CD4-positive, alpha-beta T cell treated with Interleukin-2 at 100 ng/mL for 4 hours (primary cell): ENCODE measurements around the gene CBFA2T3.

Experiments used
- DNase-seq: peaks from one replicate; pipeline ENCODE4 v3.0.0-alpha.2; 2020; ENCODE audit warnings: low spot score

The CBFA2T3 gene

DNA sequence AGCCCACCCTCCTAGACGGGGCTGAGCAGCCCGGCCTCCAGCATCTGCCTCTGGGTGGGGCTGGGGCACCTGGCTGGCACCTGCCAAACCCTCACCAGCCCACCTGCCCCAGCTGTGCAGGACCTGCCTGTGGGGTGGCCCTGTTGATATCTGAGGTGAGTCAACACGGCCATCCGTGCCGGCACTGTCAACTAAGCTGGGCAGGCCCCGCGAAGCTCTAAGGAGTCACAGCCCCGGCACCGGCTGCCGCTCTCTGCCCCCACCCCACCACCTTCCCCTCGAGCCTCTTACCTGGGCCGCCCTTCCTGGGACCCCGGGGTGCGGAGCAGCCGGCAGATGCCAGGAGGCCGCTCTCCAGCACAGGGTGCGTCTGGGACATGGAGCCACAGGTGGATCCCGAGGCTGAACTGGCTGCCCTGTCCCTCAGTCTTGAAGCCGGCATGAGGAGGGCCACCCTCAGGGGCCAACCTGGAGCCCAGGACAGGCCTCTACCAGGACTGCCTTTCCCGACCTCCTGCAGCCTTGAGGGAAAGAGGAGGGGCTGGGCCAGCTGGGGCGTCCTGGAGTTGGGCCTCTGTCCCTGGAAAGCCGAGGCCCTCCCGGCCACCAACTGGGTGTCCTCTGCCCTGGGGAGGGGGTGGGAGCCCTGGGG lies 515 bp downstream of the CBFA2T3 start:
- no peak for DNase-seq

DNA sequence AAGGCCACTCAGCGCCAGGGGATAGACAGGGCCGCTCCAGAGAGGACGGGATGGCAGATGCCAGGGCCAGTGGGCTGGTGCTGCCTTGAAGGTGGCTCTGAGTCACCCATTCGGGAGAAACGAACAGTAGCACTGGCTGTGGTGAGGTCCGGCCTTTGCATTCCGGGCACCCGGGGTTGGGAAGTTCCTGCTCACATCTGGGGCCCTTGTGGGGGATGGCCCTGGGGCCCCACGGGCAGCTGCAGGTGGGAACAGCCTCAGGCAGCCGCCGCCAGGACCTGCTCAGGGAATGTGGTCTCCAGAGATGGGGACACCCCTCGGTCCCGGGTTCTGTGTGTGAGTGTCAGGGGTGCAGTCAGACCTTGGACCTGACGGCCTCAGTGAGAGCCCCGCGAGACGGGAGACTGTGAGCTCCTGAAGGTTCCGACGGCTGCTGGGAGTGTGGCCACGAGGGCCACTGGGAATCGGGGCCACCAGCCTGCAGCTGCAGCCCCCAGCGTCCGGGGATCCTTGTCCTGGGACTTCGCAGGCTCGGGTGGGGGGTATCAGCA lies 1.4 kb downstream of the CBFA2T3 start:
- no peak for DNase-seq

DNA sequence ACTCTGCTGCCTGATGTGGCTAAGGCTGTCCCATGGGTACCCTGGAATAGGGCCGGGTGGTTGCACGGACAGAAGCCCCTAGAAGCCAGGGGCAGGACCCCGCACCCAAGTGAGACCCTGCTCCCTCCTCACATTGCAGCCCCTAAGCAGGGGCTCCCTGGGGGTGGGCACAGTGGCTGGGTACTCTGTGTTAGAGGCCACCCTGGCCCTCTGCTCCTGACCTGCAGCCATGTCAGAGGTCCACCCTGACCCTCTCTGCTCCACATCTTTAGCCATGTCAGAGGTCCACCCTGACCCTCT lies 2.1 kb downstream of the CBFA2T3 start:
- no peak for DNase-seq

DNA sequence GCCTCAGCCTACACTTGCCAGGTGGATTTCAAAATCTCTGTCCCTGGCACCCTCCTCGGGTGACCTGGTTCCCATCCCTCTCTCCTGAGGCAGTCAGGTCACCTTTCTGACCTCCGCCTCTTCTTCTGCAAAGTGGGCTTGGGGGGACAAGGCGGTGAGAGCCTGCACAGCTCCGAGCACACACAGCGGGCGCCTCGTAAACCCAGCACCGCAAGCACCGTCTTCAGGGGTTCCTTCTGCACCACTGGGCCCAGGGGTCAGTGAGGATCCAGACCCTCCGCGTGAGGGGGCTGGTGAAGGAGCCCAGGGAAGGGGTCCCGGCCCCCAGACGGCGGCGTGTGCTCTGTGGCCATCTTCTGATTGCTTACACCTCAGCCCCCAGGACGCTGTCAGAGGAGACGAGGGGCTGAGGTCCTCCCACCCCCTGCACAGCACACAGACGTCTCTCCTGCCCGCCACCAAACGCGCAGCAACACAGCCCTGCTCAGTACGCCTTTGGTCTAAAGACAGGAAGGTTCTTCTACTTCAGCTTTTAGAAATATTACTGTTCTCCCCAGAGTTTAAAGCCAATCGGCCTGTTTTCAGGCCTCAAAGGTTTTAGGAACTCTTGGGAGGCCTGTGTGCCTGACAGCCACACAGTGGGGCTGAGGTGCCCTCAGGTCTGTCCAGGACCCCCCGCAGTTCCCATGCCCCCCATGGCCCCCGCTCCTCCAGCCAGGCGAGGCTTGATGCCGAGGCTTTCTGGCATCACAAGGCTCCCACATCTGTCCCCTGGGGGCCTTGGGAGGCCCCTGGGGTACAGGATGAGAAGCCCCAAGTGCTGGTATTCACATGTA lies 2.7 kb downstream of the CBFA2T3 start:
- no peak for DNase-seq

DNA sequence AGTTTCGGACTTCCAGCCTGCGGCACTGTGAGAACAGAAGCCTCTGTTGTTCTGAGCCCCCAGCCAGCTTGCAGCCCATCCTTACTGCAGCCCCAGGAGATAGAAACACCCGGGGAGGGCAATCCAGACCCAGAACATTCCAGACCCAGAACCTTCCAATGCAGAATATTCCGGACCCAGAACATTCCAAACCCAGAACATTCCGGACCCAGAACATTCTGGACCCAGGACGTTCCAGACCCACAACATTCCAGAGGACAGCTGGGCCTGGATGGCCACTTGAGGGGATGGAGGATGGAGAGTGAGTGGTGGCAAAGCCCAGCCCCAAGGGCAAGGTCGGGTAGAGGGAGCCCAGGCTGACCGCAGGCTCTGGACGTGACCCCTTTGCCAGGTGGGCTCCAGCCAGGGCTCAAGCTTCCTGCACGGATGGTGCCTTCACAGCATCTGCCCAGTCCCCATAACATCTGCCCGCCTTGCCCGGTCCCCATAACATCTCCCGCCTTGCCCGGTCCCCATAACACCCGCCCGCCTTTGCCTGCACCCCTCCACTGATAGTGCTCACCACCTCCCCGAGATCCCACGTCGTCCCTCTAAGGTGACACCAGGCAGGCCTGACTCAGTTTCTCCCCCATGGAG lies 3.5 kb downstream of the CBFA2T3 start:
- no peak for DNase-seq

DNA sequence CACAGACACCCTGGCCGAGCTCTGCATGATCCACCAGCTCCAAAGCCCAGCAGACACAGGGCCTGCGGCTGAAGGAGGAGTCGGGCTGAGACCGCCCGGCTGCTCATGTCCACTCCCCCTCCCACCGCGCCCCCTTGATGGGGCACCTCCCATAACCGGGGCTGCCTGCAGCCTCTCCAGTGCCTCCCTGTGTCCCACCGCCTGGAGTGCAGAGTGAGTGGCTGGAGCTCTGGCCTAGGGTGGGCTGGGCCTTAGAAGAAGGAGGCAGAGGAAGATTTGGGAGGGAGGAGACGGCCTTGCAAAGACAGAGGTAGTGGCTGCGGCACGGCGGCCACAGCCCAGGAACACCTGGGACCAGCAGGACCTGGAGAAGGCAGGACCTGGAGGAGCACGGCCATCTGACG lies 4.0 kb downstream of the CBFA2T3 start:
- DNase-seq, result no peak

DNA sequence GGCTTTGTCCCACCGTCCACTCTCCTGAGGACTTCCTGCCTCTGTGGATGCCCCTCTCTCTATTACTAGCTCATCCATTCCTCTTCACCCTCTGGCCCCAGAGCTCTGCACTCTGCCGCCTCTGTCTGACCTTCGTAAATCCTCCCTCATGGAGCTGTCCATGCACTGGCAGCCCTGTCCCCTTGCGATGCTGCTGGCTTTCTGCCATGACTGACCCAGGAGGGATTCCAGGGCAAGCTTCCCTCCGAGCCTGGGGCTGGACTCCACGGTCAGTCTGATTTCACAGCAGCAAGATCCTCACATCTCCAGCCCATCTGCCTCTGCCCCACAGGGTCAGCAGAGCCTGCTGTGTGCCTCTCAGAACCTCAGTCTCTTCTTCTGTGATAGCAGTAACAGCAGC lies 4.7 kb downstream of the CBFA2T3 start:
- no peak for DNase-seq

DNA sequence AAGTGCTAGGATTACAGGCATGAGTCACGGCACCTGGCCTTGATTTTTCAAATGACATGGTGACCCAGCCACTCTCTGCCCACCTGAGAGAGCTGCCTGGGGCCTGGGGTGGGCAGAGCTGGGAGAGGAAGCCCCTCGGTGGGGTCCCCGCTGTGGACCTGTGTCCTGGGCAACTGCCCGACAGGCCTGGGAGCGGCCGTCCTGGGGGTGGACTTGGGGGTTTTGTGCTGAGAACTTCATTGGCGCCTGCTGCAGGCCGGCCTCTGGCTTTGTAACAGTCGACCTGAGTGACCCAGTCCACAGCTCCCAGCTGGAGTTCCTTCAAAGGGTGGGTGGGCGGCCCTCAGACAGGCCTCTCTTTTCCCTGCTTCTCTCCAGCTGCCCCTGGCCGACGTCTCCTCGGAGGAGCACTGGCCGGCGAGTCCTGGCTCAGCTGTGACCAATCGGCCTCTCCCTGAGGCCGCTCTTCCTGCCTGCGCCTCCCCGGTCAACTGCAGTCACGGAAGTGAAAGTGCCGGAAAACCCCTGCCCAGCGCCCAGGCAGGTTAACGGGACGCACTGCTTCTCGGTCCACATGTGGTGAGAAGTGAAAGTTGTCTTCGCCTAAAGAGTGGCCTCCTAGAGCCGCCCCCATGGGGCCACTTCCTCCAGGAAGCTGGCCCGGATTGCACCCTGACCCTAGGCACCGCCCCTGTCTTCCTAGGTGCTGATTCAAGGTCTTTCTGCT lies 5.5 kb downstream of the CBFA2T3 start:
- peak; percentile 7 for DNase-seq

DNA sequence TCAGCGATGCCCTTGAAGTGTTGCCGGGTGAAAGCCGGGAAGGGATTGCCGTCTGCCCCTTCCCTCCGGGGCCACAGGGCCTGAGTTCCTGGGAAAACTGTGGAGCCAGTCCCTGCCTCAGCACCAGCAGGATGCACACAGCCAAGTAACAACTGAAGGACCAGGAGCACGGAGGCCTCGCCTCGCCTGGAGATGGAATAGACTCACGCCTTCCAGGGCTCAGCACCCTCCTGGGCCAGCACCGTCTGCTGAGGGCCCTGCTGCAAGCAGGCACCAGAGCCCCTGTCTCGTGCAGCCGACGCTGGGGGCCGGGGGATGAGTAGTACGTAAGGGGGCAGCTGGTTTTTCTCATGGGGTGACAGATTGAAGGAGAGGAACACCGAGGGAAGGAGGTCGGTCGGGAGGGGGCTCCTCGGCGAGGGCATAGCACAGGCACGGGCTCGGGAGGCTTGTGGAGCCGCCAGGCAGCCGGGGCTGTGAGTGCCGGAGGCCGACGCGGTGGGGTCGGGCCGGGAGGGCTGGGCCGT lies 6.4 kb downstream of the CBFA2T3 start:
- no peak for DNase-seq

DNA sequence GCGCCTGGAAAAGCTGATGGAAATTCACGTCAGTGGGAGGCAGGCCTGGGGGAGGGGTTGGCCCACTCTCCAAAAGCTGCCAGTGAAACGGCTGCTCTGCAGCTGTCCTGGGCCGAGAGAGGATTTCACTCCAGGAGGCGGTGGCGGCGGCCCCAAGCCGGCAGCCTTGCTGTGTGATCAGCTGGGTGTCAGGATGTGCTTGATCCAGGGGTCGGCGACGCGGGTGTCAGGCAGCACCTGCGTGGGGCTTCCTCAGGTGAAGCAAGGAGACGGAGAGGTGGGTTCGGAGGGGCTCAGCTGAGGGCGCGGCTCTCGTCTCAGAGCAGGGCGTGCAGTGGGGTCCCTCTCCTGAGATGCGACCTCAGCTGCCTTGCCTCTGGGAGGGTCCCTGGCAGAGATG lies 7.0 kb downstream of the CBFA2T3 start:
- DNase-seq, result no peak

DNA sequence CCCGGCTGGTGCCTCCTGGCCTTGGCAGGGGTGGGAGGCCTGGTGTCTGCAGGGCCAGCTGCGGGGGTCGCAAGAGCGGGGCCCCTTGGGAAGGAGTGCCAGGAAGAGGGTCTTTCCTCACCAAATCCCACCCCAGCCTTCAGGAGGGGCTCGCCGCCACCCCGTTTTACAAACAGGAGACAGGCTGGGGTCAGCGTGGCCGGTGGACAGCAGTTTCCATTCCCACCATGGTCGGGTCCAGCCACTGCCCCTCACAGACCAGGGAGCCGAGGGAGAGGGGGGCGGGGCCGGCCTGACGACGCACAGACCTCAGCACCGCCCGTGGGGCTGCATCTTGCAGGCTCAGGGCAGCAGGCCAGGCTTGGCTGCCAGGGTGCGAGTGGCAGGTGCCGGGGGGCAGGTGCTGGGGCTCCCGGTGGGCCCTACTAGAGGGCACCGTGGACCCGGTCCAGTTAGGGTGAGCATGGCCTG lies 7.6 kb downstream of the CBFA2T3 start:
- no peak for DNase-seq

DNA sequence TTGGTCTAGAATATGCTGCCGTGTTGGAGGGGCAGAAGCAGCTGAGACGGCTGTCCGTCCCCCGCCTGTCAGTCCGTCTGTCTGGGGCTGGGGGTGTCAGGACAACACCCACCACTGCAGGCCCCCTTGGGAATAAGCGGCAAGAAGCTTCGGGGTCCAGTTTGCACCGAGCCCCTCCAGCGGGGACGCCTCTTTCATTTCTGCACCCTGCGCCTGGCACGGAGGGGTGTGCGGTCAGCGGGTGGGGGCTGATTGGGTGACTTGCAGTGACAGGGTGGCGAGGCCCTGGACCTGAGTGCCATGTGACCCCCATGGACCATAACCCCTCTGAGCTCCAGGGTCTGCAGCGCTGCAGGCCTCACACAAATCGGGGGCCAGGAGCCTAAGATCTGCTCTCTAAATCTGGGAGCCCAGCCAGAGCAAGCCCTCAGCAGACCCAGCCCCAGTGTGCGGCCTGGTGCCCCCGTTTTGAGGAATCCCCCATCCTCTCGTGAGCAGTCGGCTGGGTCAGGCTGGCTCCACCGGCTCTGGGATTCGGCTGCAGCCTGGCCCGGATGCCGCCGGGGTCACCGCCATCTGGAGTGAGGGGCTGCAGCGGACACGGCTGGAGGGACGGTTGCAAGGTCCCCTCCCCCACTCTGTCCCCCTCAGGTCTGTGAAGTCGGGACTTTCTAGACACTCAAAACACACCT lies 8.3 kb downstream of the CBFA2T3 start:
- no peak for DNase-seq

DNA sequence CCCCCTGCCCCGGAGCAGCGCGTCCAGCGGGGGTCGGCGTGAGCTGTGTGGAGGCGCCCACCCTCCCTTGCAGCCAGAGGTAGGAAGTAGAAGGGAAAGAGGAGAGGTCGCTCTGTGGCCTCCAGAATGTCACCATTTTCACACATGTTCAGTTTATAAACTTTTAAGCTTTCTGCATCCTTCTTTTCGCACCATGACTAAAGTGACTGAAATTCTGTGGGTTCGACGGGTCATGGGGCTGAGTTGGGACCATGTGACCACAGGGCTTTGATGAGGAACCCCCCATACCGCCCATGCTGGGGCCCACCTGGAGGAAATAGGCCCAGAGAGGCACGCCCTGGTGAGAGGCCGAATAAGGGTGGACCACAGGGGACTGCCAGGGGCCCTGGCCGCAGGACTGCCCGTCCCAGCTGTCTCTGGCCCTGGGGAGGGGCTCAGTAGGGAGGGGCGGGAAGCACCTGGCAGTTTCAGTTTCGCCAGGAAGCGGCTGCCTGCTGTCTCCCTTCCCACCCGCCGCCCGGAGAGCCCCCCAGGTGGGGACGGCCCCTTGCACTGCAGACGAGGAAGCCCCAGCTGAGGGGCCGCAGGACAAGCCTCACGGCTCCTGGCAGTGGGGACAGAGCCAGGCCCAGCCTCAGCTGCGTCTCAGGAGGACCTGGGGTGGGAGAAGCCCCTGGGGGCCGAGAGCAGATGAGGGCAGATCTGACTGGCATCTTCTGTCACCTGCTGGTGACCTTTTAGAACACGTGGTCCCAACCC lies 9.0 kb downstream of the CBFA2T3 start:
- DNase-seq, result no peak

DNA sequence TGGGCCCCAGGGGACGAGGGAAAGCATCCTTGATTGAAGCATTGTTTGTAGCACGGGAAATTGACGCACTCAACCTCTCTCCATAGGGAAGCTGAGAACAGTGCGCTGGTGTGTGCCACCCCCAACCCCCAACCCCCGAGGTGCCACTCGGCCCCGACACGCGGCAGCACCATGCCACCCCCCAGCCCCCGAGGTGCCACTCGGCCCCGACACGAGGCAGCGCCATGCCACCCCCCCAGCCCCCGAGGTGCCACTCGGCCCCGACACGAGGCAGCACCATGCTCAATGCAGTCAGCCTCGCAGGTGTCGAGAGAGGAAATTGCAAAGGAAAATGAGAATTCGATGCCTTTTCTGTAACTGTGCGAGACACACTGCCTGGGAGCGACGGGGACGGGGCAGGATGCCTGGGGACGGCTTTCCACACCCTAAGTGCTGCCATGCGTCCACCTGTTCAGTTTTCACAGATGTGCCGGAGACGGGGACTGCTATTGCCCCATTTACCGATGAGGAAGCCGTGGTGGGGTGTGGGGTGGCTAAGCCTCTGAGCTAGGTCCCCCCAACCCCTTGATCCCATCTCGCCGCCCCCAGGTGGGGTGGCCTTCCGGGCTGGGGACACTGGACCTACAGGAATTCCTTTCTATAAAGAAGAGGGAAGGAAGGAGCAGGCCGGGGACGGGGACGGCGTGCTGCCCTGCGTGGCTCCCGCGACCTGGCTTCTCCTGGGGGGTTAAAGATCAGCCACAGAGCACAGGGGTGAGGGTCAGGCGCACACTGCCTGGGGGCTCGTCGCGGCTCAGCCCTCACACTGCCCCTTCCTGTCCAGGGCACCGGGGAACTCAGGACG lies 9.8 kb downstream of the CBFA2T3 start:
- no peak for DNase-seq

DNA sequence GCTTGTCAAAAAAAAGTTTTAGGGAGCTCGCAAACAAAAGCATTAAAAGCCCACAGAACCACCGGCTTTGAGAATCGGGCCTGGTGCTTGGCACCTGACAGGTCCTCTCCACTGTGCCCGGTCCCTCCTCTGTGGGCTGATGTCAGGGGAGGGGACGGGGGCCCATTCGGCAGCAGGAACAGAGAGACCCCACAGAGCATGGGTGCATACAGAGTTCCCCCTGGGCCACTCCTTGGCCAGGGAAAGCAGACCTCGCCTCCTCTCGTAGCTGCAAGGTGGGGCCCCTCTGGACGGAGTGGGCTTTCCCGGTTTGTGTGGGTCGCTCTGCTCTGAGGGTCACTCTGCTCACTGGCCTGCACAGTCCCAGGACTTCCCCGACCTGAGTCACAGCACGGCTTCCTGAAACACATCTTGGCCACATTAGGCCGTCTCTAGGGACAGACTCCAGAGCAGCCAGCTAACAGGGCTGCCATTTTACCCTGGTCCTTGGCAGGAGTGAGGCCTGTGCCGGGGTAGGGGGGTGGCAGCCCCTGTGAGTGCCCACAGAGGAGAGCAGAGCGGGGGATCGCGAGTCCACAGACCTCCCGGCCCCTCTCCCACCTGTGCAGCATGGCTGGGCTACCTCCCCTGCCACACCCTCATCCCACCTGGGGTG lies 11.1 kb downstream of the CBFA2T3 start:
- no peak for DNase-seq

DNA sequence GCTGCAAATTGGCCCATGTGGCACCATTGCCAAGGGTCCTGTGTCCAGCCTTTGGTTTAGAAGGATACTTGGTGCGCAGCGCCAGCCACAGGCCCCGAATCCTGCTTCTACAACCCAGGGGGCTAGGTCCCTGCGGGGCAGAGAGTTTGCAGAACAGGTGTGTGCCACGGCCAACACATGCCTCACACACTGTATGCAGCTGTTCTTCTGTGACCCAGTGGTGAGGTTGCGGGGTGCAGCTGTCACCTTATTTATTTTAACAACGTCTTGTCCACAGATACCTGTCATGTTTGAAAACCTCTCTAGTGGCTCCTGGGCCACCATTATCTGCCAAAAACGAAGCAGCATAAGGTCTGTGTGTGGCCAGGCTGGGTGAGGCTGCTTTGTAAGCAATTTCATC lies 11.6 kb downstream of the CBFA2T3 start:
- no peak for DNase-seq

DNA sequence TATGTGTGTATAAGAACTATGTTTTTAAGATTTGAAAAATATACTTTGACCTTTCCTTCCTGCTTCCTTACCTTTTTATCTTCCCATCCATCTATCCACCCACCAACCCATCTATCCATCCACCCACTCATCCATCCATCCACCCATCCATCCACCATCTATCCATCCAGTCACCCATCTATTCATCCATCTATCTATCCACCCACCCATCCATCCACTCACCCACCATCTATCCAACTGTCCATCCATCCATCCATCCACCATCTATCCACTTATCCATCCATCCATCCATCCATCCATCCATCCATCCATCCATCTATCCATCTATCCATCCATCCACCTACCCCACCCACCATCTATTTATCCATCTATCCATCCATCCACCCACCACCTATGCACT lies 12.4 kb downstream of the CBFA2T3 start:
- no peak for DNase-seq

DNA sequence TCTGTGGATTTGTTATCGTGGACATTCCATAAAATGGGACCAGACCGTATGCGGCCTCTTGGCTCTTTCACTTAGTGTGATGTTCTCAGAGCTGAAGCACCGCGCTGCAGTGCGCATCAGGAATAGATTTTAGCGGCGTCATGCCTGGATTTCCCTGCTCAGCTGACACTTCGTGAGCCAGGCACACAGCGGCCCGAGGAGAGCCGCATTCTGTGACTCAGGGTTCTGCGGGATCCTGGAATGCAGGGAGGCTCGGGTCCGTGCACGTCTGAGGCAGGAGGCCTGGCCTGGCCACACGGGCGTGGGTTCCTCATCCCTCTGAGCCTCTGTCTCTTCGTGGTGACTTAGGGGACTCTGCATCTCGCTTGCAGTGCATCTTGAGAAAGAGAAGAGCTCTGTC lies 13.4 kb downstream of the CBFA2T3 start:
- no peak for DNase-seq

DNA sequence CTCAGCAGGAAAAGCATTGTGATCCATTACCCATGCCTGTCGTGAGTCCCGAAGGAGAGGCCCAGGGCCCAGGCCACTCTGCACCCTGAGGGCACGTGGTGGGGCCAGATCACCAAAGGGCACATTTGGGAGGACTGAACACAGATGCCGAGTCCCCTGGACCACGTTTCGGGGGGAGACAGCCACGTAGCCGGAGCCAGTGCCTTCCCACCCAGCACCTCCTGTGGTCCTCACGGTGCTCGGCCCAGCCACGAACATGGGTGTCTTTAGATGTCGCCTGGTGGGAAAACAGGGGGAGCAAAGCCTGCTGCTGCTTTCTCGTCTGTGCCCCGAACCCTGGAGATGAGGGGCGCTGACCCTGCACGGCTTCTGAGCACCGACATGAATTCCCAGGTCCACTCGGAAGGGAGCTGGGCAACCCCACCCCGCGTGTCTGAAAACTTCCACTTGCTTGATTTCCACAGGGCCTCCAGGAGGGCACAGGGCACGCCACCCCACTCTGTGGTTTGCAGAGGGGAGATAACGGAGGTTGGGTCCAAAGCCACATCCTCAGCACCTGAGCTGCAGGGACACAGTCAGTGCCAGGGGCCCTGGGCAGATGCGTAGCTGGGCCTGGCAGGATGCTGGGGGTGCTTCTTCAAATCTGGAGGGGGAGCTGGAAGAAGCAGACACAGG lies 14.4 kb downstream of the CBFA2T3 start:
- DNase-seq, result no peak
